ENCODE data around the gene RERG. TPM values are rescaled to one million over a fixed set of nuclear protein-coding genes. Genes with fewer than 3 reads are reported as not detected.

Gene RERG
- total and polyA plus RNA-seq, 2 of the 4 experiments (the other 2 are of a cell fraction) = not detected

DNA sequence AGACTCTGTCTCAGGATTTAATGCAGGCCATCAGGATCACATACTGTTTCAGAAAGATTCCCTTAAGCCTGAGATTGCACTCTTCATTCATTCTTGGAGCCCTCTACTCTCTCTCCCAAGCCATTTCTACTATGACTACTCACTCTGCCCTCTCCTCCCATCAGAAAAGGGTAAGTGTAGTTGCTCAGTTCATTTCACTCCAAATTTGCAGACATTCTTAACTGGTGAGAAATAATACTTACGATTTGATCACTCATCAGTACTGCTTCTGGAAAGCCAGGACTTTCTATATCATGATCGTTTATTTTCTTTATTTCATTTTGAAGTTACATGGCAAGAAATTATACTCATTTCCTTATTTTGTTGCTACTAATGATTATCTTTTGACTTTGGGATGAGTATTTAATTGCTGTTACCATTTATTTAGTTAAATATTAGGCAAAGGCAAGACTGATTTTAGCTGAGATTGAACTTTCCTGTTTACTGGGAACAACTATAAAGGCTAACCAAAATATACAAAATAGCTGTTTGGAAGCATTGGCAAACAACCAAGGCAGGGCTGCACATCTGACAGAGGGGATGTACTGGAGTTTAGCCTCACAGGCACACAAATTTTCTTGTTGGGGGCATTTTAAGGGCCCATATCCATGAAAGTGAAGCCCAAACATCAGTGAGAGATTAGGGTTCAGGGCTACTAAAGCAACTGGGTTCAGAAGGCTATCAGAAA, 4.1 kb upstream of the RERG start:
- no CpG with 5 or more reads among the region's 2 CpGs for WGBS, 2 experiments (ENCODE audit: extremely low coverage in 2 of 2, insufficient read length in 1 of 2)
- POLR2A ChIA-PET (ENCODE audit: unreplicated experiment) = no interaction called here
- DNase-seq = no peak

More for the DNA sequence above, 4.1 kb upstream of the RERG start:
- H3K18ac ChIP-seq (ENCODE audit: low read depth, low read length) = no peak overlapping the region
- H3K4ac ChIP-seq (ENCODE audit: low read depth, low read length) = no peak overlapping the region
- H4K20me1 ChIP-seq (ENCODE audit: insufficient read depth, low read length) = no peaks in the 10 kb centered on the region
- dilution Hi-C loops (cut with HindIII; ENCODE audit: low sequenced_read_pairs, unreplicated experiment) = no loop called here
- no peak for ATAC-seq (ENCODE audit: low read depth)
- H3K23ac ChIP-seq (ENCODE audit: low read depth, low read length) = no peak overlapping the region
- TF ChIP-seq RFX5 (IDR thresholded peaks at IDR 0.05; ENCODE audit: low read depth, low read length) (no peak), POLR2A (IDR thresholded peaks at IDR 0.05; ENCODE audit: low read depth, low read length) (no peak), NFE2L2 (IDR thresholded peaks at IDR 0.05; ENCODE audit: low read depth, low read length) (no peak), SMC3 (IDR thresholded peaks at IDR 0.05; ENCODE audit: low read depth, low read length) (no peak), RAD21 (IDR thresholded peaks at IDR 0.05; ENCODE audit: low read length) (no peak), CEBPB (IDR thresholded peaks at IDR 0.05; ENCODE audit: low read depth, low read length) (no peak), MAZ (IDR thresholded peaks at IDR 0.05; ENCODE audit: borderline replicate concordance, low read depth, low read length) (no peak), BHLHE40 (IDR thresholded peaks at IDR 0.05; ENCODE audit: low read depth, low read length) (no peak), MXI1 (IDR thresholded peaks at IDR 0.05; ENCODE audit: borderline replicate concordance, low read depth, low read length) (no peak)
- TF ChIP-seq, protein P1, sequence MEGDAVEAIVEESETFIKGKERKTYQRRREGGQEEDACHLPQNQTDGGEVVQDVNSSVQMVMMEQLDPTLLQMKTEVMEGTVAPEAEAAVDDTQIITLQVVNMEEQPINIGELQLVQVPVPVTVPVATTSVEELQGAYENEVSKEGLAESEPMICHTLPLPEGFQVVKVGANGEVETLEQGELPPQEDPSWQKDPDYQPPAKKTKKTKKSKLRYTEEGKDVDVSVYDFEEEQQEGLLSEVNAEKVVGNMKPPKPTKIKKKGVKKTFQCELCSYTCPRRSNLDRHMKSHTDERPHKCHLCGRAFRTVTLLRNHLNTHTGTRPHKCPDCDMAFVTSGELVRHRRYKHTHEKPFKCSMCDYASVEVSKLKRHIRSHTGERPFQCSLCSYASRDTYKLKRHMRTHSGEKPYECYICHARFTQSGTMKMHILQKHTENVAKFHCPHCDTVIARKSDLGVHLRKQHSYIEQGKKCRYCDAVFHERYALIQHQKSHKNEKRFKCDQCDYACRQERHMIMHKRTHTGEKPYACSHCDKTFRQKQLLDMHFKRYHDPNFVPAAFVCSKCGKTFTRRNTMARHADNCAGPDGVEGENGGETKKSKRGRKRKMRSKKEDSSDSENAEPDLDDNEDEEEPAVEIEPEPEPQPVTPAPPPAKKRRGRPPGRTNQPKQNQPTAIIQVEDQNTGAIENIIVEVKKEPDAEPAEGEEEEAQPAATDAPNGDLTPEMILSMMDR (conservative IDR thresholded peaks at IDR 0.05; ENCODE audit: low read depth, low read length) = no peak
- TF ChIP-seq, protein P2, sequence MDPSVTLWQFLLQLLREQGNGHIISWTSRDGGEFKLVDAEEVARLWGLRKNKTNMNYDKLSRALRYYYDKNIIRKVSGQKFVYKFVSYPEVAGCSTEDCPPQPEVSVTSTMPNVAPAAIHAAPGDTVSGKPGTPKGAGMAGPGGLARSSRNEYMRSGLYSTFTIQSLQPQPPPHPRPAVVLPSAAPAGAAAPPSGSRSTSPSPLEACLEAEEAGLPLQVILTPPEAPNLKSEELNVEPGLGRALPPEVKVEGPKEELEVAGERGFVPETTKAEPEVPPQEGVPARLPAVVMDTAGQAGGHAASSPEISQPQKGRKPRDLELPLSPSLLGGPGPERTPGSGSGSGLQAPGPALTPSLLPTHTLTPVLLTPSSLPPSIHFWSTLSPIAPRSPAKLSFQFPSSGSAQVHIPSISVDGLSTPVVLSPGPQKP (IDR thresholded peaks at IDR 0.05; ENCODE audit: borderline replicate concordance, low read depth, low read length) = no peak
- TF ChIP-seq, protein P3, sequence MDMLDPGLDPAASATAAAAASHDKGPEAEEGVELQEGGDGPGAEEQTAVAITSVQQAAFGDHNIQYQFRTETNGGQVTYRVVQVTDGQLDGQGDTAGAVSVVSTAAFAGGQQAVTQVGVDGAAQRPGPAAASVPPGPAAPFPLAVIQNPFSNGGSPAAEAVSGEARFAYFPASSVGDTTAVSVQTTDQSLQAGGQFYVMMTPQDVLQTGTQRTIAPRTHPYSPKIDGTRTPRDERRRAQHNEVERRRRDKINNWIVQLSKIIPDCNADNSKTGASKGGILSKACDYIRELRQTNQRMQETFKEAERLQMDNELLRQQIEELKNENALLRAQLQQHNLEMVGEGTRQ (IDR thresholded peaks at IDR 0.05; ENCODE audit: low read depth, low read length) = no peak
- no peaks in the 10 kb centered on the region for H3K9me3 ChIP-seq (ENCODE audit: control insufficient read depth, insufficient read depth, low read length)
- H2BK120ac ChIP-seq (ENCODE audit: low read depth, low read length) = no peak overlapping the region
- no peak overlapping the region for H3K56ac ChIP-seq (ENCODE audit: extremely low read depth, insufficient read depth, low read length)
- no peak overlapping the region for H3K27ac ChIP-seq (ENCODE audit: insufficient read depth, low read length)
- H2AK9ac ChIP-seq (replicated peaks; ENCODE audit: low read depth, low read length, poor library complexity) = no peak overlapping the region
- H4K5ac ChIP-seq (ENCODE audit: low read depth, low read length) = no peak overlapping the region
- H2BK15ac ChIP-seq (ENCODE audit: low read depth, low read length) = no peak overlapping the region
- no peak overlapping the region for H3K14ac ChIP-seq (replicated peaks; ENCODE audit: low read depth, low read length)
- no peaks in the 10 kb centered on the region for H3K9me1 ChIP-seq (ENCODE audit: insufficient read depth, low read length)
- CTCF ChIA-PET = no interaction called here
- in situ Hi-C loops (cut with MboI; ENCODE audit: low sequenced_read_pairs) = no loop called here
- no peak overlapping the region for H2BK5ac ChIP-seq (ENCODE audit: low read depth, low read length, poor library complexity, severe bottlenecking)
- H3K27me3 ChIP-seq (ENCODE audit: control insufficient read depth, insufficient read depth, low read length) = peaks cover 8% of the 10 kb centered on the region
- H3K4me2 ChIP-seq (ENCODE audit: low read depth, low read length) = no peak overlapping the region
- no peak overlapping the region for H2AK5ac ChIP-seq (ENCODE audit: low read depth, low read length)
- H3K4me1 ChIP-seq (ENCODE audit: control insufficient read depth, insufficient read depth, low read length) = no peaks in the 10 kb centered on the region
- intact Hi-C loops (cut with micrococcal nuclease) = no loop called here
- no peak overlapping the region for H2AFZ ChIP-seq (replicated peaks; ENCODE audit: low read length, poor library complexity)
- H2BK20ac ChIP-seq (ENCODE audit: low read depth, low read length) = no peak overlapping the region
- H3K9ac ChIP-seq (ENCODE audit: low read depth, low read length) = no peak overlapping the region
- H3K36me3 ChIP-seq (ENCODE audit: control insufficient read depth, insufficient read depth, low read length) = no peaks in the 10 kb centered on the region
- no TSS peak for BruUV-seq (replicated peaks)
- H4K91ac ChIP-seq (ENCODE audit: insufficient read depth, low read depth, low read length) = no peak overlapping the region
- no peak overlapping the region for H3K4me3 ChIP-seq (ENCODE audit: insufficient read depth, low read depth, low read length)
- no peak overlapping the region for H4K8ac ChIP-seq (ENCODE audit: low read depth in 2 of 2, low read length in 2 of 2)
- no peaks in the 10 kb centered on the region for H3K79me1 ChIP-seq (ENCODE audit: low read depth in 1 of 2, low read length in 2 of 2)

Measured in IMR-90 (cell line).